RPMI7951 (cell line): ENCODE measurements around the gene SPATS2. TPM values are rescaled to one million over a fixed set of nuclear protein-coding genes. Genes with fewer than 3 reads are reported as not detected.
"Not testable (repeated sequence)": the region's sequence is repeated elsewhere in the genome, so short reads cannot be mapped to it uniquely, and the experiment has no call there.

ENCODE experiments used
- DNase-seq: peaks from one replicate; pipeline ENCODE4 v3.0.0-alpha.2; 2012; ENCODE audit warnings: low read depth
- total RNA-seq: library from RNA; depleted of rRNA; stranded (reverse); fragments of >200 nt; shearing (Covaris generic); gene quantifications from 2 replicates; pipeline ENCODE4 v1.2.3, GENCODE V29; 2014

The SPATS2 gene
- total RNA-seq, 1 experiment from 2014 or later, result 17.7 TPM

DNA sequence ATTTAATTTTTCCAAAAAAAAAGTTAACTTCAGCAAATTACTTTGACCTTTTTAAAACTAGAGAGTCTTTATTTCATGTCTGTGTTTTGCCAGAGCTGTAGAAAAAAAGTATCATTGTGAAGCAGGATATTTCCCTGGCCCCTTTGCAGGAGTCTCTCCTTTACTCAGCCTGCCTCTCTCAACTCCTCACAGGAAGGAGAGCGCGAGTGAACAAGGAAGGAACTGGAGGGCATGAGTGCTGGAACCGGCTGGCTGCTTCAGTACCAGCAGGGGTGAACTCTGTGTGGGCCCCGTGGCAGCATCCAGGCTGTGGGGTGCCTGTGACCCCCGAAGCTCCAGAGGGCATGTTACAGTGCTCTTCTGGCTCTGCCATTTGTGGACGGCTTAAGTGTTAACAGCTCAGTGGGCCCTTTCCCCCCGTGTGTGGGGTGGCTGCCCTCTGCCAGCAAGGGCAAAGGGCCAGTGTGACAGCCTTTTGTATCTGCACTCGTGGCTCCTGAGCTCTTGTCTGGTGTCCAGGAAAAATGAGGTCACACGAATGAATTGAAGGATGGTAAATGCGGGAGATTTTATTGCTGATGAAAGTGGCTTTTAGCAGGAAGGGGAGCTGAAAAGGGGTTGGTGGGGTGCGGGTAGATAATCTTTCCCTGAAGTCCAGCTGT is 95.0 kb downstream of the SPATS2 start:
- DNase-seq, result peak; percentile 2

DNA sequence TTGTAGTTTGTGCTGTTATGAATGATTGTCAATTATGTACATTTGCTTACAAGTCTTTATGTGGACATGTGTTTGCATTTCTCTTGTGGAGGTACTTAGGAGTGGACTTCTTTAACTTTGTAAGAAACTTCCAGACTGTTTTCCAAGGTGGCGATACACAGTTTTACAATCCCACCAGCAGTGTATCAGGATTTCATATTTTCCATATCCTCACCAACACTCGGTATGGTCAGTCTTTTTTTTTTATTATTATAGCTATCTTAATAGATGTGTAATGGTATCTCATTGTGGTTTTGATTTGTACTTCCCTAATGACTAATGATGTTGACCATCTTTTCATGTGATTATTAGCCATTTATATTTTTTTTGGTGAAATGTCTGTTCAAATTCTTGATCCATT is 97.9 kb downstream of the SPATS2 start:
- DNase-seq, result no peak

DNA sequence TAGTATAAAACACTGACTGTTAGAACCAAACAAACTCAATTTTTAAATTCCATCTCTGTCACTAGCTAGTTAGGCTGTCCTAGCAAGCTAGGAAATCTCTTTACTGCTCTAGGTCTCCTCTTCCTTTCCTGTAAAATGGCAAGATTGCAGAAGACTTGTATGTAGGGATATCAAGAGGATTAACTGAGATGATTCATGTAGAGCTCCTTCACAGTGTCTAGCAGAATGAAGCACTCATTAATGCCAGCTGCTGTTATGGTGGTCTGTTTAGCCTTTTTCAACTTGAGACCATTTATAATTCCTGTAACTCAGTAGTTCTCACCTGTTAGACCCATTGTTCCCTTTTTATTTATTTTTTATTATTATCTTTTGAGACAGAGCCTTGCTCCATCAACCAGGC is 103.7 kb downstream of the SPATS2 start:
- no peak for DNase-seq

DNA sequence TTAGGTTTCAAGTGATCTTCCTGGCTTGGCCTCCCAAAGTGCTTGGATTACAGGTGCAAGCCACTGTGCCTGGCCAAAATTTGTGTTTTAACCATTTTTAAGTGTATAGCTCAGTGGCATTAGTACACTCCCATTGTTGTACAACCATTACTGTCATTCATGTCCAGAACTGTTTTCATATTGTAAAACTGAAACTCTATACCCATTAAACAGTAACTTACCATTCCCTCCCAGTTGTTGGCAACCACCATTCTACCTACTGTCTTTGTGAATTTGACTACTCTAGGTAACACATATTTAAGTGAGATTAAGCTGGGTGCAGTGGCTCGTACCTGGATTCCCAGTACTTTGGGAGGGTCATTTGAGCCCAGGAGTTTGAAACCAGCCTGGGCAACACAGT is 104.3 kb downstream of the SPATS2 start:
- DNase-seq, result no peak

DNA sequence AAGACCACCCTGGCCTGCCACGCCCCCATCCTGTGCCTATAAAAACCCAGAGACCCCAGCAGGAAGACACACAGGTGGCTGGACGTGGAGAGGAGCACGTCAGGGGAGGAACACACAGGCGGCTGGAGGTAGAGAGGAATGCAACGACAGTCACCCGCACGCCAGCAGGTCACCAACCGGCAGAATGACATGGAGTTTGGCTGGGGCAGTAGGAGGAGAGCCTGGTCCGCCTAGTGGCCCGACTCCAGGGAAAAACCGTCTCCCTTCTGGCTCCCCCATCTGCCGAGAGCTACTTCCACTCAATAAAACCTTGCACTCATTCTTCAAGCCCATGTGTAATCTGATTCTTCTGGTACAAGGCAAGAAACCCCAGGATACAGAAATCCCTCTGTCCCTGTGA is 108.8 kb downstream of the SPATS2 start:
- no peak for DNase-seq

DNA sequence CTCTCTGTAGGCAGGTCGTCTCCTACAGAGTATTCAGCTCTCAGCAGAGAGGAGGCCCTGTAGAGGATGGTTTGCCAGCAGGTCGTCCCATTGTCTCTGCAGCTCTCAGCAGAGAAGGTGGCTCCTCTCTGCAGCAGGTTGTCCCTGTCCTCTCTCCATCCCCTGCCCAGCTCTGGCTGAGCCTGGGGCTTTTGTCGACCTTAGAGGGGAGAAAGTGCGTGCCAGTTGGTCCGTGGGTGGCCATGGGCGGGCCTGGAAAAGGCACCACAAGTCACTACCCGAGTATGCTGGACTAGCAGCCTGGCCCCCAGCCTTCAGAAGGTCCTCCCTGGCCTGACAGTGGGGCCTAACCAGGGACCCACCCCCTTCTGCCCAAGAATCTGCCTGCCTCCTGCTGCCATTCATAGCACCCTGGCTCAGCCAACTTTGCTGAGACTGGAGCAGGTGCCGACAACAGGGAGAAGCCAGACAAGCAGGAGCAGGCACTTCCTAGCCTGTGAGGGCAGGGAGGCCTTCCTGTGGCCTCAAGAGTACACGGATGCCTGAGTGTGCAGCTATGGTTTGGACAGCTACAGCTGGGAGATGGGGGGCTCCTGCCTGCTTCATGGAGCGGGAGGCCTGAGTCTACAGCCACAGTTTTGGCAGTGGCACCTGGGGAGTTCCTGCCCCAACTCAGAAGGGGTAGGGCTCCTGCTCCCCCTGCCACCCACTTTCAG is 111.8 kb downstream of the SPATS2 start:
- no peak for DNase-seq

DNA sequence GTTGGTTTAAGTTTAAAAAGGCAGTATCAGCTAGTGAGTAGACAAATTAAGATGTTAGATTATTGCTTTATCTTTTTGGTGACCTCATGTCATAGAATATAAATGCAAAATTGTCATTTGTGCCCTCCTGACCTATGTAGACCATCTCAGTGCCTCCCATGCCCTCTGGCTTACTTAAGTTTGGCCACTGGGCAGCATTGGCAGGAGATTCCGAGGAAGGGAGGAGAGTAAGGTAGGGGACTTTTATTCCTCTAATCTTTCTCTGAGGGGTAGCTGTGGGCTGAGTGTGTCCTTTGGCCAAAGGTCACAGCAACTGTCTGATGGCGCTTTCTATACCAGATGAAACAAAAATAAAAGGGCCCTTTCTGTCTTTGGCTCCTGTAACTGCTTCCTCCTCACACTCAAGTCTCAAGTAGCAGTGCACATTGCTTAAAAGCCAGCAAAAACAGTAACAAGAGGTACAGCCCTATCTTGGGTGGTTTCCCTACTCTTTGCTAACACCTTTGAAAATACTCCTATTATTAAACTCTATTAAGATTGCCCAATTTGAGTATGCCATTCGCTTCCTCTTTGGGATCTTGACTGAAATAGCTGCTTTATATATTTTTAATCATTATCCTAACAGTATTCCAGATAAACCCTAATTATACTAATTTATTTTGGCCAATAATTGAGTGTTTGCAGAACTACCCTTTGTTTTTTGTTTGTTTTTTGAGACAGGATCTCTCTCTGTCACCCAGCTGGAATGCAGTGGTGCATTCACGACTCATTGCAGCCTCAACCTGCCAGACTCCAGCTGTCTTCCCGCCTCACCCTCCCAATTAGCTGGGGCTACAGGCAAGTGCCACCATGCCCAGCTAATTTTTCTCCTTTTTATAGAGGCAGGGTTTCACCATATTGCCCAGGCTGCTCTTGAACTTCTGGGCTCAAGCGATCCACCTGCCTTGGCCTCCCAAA is 115.1 kb downstream of the SPATS2 start:
- DNase-seq, result peak; percentile 13

DNA sequence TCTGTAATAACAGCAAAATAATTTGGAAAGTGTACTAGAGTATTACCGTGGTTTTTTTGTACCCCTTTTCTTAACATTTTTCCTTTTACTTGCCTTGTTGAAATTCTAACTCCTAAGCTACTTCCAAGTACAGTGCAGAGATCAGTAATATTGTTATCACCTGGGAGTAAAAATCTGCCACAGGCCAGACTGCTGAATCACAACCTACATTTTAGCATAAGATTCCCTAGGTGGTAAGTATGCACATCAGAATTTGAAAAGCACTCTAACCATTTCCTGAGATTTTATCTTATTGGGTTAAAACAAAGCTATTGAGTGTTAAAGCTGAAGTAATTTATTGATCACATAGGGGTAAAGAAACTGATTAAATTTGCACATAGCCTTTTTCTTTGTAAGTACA is 116.4 kb downstream of the SPATS2 start:
- DNase-seq, result no peak

DNA sequence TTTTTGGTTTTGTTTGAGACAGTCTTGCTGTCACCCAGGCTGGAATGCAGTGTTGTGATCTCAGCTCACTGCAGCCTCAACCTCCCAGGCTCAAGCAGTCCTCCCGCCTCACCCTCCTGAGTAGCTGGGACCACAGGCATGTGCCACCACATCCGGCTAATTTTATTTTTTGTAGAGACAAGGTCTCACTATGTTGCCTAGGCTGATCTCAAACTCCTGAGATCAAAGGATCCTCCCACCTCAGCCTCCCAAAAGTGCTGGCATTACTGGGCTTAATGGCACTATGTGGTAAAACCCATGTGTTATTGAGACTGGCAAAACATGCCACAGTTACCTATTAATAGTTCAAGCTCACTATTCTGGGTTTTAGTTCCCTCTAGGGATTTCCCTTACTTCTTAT is 120.3 kb downstream of the SPATS2 start:
- DNase-seq, result peak; percentile 60

DNA sequence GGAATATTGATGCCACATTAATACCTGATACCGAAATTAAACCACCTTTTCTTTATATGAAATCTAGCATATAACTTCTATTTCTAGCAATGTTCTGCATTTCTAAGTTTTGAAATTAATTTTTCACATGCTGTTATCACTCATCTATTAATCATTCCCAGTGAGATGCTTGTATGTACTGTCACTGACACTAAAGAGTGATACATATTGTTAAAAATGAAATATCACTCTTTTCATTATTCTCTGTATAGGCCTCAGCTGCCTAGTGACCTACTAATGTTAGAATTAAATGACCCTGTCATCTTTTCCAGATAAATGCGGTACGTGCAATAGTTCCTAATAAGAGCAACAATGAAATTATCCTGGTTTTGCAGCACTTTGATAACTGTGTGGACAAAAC is 121.9 kb downstream of the SPATS2 start:
- no peak for DNase-seq

DNA sequence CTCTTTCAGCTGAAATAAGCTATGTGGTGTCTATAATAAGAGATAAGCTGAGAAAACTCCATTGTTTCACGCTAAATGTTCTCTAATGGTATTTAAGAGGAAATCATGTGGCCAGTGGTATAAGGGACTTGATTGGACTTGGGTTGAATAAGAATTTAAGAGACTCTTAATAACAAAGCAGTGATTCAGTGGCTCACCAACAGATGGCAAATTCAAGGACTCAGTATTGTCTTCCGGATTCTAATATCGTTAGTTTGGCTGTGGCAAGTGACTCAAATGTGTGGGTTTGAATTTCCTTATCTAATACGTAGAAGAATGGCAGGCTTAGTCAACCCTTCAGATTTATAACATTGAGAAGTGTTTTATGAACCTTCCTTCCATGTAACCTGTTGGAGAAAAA is 122.5 kb downstream of the SPATS2 start:
- peak; percentile 81 for DNase-seq

DNA sequence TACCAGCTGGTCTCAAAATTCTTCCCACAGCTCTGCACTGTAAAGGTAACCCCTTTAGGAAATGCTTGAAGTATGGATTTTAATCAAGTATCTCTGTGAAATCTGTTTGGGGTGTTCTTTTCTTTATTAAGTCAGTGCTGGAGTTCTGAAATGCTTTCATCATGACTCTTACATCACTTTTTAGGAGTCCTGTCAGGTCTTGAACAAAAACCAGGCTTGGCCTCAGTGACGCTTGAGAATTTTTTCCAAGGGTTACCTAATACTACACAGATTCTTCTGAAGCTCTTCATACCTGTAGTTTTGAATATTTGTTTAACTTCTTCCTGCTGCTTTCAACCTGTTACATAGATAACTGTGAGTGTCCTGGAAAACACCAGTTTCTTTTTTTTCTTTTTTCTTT is 124.6 kb downstream of the SPATS2 start:
- no peak for DNase-seq

DNA sequence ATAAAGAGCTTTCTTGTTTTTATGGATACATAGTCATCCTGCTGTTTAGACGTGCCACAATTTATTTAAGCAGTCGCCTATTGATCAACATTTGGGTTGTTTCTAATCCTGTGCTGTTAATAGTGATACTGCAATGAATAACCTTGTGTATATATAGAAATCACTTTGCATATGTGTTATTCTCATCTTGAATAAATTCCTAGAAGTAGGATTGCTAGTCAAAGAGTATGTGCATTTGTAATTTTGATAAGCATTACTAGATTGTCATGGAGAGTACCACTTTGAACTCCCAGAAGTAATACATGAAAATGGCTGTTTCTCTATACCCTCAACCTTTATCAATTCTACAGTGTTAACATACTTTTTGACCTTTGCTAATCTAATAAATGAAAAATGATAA is 126.6 kb downstream of the SPATS2 start:
- no peak for DNase-seq

DNA sequence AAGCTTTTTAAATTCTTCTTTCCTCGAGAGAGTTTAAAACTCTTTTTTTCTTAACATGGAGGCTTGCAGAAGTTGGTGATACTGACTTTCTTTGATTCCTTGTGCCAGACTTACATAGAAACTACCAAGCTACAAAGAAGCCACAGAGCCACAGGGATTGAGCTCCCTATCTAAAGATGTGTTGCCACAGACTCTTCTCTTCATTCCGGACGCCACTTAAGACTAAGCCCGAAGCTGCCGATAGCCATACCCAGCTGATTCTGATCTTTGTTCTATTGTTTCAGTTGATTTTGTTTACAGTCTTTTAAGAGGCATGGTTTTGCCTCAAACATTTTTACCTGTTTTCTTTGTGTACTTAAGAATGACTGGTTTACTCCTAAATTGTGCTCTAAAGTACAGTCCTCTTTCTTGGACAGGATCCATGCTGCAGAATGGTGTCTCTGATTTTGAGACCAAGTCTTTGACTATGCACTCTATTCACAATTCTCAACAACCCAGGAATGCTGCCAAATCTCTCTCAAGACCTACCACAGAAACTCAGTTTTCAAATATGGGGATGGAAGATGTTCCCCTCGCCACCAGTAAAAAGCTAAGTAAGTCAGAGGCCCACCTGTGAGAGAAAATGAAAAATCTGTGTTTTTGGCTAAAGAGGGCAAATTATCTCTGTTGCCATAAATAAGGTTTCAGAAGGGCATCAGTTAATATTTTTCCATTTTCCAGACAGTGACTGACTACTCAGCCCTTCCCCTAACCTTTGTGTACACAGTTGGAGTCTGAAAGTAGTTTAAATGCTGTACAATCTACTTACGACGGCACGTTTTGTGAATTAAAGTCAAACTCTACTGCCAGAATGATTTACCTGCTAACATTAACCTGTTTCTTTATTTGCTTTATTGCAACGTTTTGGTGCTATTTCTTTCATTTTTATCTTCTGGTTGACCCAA is 129.4 kb downstream of the SPATS2 start:
- no peak for DNase-seq

DNA sequence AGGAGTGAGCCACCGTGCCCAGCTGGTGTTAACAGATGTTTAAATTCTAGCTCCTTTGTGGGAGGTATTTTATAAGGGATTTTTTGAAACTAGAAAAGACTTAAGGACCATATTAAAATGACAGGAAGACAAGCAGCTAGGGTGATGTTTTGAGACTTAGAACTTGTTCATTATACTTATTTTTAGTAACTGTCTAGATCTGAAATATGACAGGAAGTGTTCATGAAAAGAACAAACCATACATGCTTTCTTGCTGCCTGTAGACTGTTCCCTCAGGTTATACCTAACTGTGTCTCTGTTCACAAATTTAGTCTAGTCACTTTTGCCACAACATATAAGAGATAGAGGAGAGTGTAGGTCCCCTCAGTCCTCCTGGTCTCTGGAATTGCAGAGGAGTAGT is 134.6 kb downstream of the SPATS2 start:
- no peak for DNase-seq

DNA sequence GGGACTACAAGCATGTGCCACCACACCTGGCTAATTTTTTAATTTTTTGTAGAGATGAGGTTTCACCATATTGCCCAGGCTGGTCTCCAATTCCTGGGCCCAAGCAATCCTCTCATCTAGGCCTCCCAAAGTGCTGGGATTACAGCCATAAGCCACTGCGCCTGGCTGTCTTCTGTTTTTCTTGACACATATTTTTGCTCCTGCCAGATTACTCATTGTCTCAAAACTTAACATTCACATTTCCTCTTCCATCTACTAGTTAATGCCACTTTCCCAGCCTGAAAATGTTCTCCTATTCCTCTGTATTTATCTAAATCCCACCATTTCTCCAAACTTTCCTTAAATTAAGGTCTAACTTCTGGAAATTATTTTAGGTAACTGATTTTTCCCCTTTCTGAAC is 135.3 kb downstream of the SPATS2 start:
- DNase-seq, result no peak

DNA sequence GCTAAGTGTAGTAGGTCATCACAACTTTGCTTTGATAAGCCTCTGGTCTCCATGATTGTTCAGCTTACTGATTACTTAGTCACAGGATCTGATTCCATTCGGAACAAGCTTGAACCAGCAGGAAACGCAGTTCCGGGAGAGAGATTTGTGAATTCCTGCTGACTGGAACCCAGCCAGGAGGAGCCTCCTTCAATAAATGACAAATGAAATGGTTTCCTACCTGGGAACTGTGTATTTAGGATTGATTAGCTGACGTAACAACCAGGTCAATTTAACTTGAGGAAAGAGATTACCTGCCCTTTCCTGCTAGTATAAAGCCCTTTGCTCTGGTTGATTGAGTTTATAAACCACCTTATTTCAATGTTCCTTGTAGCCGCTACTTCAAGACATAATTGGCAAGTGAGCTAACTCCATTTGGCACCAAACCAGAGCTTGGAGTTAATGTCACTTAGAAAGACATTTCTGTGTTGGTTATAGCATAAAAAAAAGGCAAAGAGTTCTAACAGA is 136.5 kb downstream of the SPATS2 start:
- no peak for DNase-seq

DNA sequence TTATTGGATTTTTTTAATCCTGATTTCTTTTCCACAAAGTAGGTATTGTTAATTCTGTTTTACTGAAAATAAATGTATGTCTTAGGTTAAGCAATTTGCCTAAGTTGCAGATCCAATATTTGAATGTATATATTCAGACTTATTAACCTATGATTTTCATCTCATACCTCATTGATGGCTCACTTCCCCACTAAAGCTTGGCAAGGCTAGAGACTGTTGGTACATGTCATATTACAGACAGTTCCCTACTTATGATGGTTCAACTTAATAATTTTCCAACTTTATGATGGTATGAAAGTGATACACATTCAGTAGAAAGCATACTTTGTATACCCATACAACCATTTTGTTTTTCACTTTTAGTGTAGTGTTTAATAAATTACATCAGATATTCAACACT is 138.4 kb downstream of the SPATS2 start:
- no peak for DNase-seq

DNA sequence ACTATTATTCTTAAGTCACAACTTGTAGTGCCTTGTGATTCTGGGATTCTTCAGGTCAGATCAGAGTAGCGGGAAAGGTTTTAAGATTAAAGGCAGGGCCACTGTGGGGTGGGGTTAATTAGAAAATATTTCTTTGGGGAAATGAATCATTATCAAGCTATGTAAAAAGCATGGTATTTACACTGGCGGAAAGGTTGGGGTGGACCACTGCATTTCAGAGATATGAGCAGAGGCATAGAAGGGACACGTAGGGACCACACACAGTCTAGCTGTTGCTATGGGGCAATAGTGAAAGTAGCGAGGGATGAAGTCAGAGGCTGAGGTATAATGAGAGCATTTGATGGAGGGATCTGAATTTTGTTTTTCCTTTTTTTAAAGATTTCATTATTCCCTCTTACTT is 139.9 kb downstream of the SPATS2 start:
- peak; percentile 56 for DNase-seq

DNA sequence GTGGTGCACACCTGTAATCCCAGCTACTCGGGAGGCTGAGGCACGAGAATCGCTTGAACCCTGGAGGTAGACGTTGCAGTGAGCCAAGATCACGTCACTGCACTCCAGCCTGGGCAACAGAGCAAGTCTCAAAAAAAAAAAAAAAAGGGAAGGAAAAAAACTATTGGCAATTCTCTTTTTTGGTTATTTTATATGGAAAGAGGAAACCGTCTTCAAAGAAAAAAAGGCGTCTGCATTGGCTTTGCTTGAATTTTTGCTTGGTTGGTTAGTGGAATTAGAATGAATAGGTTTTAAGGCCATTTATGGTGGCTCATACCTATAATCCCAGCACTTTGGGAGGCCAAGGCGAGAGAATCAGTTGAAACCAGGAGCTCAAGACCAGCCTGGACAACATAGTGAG is 142.4 kb downstream of the SPATS2 start:
- DNase-seq, result not testable (repeated sequence)

DNA sequence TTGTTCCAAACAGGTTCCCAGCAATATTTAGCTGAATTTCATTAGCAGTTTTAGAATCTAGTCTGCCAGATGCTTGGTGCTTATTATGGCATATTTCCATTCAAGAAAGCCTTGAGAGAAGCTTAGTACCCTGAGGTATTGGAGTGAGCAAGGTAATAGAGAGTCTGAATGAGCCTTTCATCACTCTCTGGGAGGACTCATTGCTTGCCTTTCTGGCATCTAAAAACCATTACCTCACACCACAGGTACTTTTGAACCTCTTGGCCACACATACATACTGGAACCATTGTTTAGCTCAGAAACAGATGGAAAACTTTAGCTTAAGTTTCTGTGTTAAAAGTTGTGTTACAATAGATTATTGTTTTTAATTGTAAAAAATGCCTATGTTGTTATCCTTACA is 144.1 kb downstream of the SPATS2 start:
- no peak for DNase-seq
